Gastrocnemius medialis (tissue), 4 donors: ENCODE data around the gene SLC24A3.

ENCODE experiments used
- CTCF ChIP-seq, 5 experiments: fragments of 450-650 bp in 3 of 5; fragments of 200-600 bp in 2 of 5; sonication (generic) in 2 of 5; IDR thresholded peaks in 4 of 5; conservative IDR thresholded peaks in 1 of 5; 1 replicate in 4 of 5; 2 replicates in 1 of 5; pipeline ENCODE4 v1.5.1; 2016 to 2019; ENCODE audit warnings: antibody characterized with exemption in 5 of 5, mild to moderate bottlenecking in 3 of 5, moderate library complexity in 3 of 5
- POLR2A ChIP-seq, 2 donors: fragments of 450-650 bp; IDR thresholded peaks; one replicate each; pipeline ENCODE4 v1.6.1; 2017; ENCODE audit warnings: antibody characterized with exemption in 2 of 2, mild to moderate bottlenecking in 2 of 2, moderate library complexity in 2 of 2

DNA sequence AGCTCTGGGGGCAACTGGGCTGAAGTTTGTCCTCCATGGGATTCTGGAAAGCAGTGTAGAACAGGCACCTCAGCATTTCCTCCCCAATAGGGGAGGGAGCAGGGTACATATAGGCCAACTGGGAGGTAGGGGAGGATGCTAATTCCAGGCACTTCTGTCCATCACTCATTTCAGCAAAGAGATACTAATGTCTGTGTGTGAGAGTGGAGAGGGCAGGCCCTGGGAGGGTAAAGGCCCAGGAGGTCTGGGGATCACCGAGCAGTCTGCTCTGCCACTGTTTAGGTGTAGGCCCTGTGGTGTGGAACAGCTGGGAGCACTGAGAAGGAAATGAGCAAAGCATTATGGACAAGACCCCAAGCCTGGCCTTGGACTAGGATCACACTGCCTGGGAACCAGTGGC is 158.7 kb downstream of the SLC24A3 start:
- TF ChIP-seq CTCF (IDR thresholded peaks at IDR 0.05 in 4 of 5, conservative IDR thresholded peaks at IDR 0.05 in 1 of 5) (no peak), POLR2A (IDR thresholded peaks at IDR 0.05) (no peak)
